MM.1S (cell line): ENCODE results near the gene TMEM229B.
A peak's percentile ranks its signal among the peaks of the same experiment; 100 is the strongest.

ENCODE experiments used
- DNase-seq: peaks from one replicate; pipeline ENCODE4 v3.0.0-alpha.2; 2015
- H2AFZ ChIP-seq: fragments of 300-600 bp; sonication (generic); 2 replicates; pipeline ENCODE4 v1.6.0; 2016; ENCODE audit warnings: antibody characterized with exemption, low read length
- H3F3A ChIP-seq: fragments of 300-600 bp; sonication (generic); 2 replicates; pipeline ENCODE4 v1.6.1; 2016; ENCODE audit warnings: mild to moderate bottlenecking, antibody characterized with exemption, low read length, moderate library complexity, mixed read lengths; ENCODE audit not compliant: insufficient read depth
- H3K27ac ChIP-seq: fragments of 300-600 bp; sonication (generic); 2 replicates; pipeline ENCODE4 v1.5.1; 2016; ENCODE audit warnings: mild to moderate bottlenecking, low read length
- H3K27me3 ChIP-seq: fragments of 300-600 bp; sonication (generic); replicated peaks from 2 replicates; pipeline ENCODE4 v1.6.0; 2016; ENCODE audit warnings: low read length; ENCODE audit not compliant: insufficient read depth
- H3K36me3 ChIP-seq: fragments of 300-600 bp; sonication (generic); replicated peaks from 2 replicates; pipeline ENCODE4 v1.6.1; 2016; ENCODE audit warnings: mild to moderate bottlenecking, low read length, mixed read lengths; ENCODE audit not compliant: insufficient read depth
- H3K4me1 ChIP-seq: fragments of 300-600 bp; sonication (generic); 2 replicates; pipeline ENCODE4 v1.6.1; 2016; ENCODE audit warnings: low read length, mixed read lengths
- H3K4me2 ChIP-seq: fragments of 300-600 bp; sonication (generic); 2 replicates; pipeline ENCODE4 v1.6.0; 2016; ENCODE audit warnings: low read depth, low read length
- H3K4me3 ChIP-seq: fragments of 300-600 bp; sonication (generic); 2 replicates; pipeline ENCODE4 v1.5.1; 2016; ENCODE audit warnings: low read length, mixed read lengths
- H3K79me2 ChIP-seq: fragments of 300-600 bp; sonication (generic); 2 replicates; pipeline ENCODE4 v1.6.1; 2016; ENCODE audit warnings: mixed run types, low read length, mixed read lengths
- H3K9ac ChIP-seq: fragments of 300-600 bp; sonication (generic); 2 replicates; pipeline ENCODE4 v1.6.1; 2016; ENCODE audit warnings: low read length, mixed read lengths
- H3K9me2 ChIP-seq: fragments of 300-600 bp; sonication (generic); replicated peaks from 2 replicates; pipeline ENCODE4 v1.6.1; 2016; ENCODE audit warnings: mild to moderate bottlenecking, low read length, mixed read lengths; ENCODE audit not compliant: insufficient read depth
- H3K9me3 ChIP-seq: fragments of 300-600 bp; sonication (generic); replicated peaks from 2 replicates; pipeline ENCODE4 v1.6.1; 2016; ENCODE audit warnings: mild to moderate bottlenecking, low read length, mixed read lengths; ENCODE audit not compliant: insufficient read depth
- H4K20me1 ChIP-seq: fragments of 300-600 bp; sonication (generic); 2 replicates; pipeline ENCODE4 v1.6.1; 2016; ENCODE audit warnings: mild to moderate bottlenecking, low read length, moderate library complexity, mixed read lengths; ENCODE audit not compliant: insufficient read depth
- CTCF ChIP-seq: fragments of 300-600 bp; sonication (generic); IDR thresholded peaks from 2 replicates; pipeline ENCODE4 v1.5.1; 2016; ENCODE audit warnings: antibody characterized with exemption, low read length, mixed read lengths
- EZH2 ChIP-seq: fragments of 300-600 bp; sonication (generic); optimal IDR thresholded peaks from 2 replicates; pipeline ENCODE3; 2017; ENCODE audit warnings: low read depth, mild to moderate bottlenecking, antibody characterized with exemption, low read length, mixed read lengths
- EZH2phosphoT487 ChIP-seq: fragments of 300-600 bp; sonication (generic); IDR thresholded peaks from 2 replicates; pipeline ENCODE4 v1.6.1; 2018; ENCODE audit warnings: antibody characterized with exemption, low read length

TMEM229B gene

GRCh38 chr14:67426161-67426560 is 62.4 kb downstream of the TMEM229B start:
- Histone ChIP-seq H3K27ac (no peak overlapping the region), H3K9ac (no peak overlapping the region), H3K27me3 (no peaks in the 10 kb centered on the region), H3K4me2 (peak overlapping the region; percentile 63; the same call in 1 of the 2 replicates), H3F3A (no peaks in the 10 kb centered on the region), H3K4me3 (peak overlapping the region; percentile 27; the same call in 1 of the 2 replicates), H3K9me2 (no peaks in the 10 kb centered on the region), H2AFZ (0 out of 2 replicates have a peak overlapping the region, but pooled peaks have one; percentile 15), H3K36me3 (no peaks in the 10 kb centered on the region), H3K79me2 (no peaks in the 10 kb centered on the region), H3K4me1 (0 out of 2 replicates have a peak, but pooled peaks cover 6% of the 10 kb centered on the region), H3K9me3 (no peaks in the 10 kb centered on the region), H4K20me1 (no peaks in the 10 kb centered on the region)
- TF ChIP-seq CTCF = no peak
- no peak for TF ChIP-seq EZH2
- TF ChIP-seq EZH2phosphoT487 = no peak
- peak; percentile 42 for DNase-seq

GRCh38 chr14:67425608-67426007 is 62.9 kb downstream of the TMEM229B start:
- H2AFZ ChIP-seq = no peak overlapping the region
- no peak overlapping the region for H3K27ac ChIP-seq
- H3K79me2 ChIP-seq = no peaks in the 10 kb centered on the region
- H3K9me3 ChIP-seq = no peaks in the 10 kb centered on the region
- no peaks in the 10 kb centered on the region for H3K27me3 ChIP-seq
- H3K36me3 ChIP-seq = no peaks in the 10 kb centered on the region
- no peak for DNase-seq
- no peak overlapping the region for H3K4me3 ChIP-seq
- H3K9ac ChIP-seq = no peak overlapping the region
- no peaks in the 10 kb centered on the region for H3F3A ChIP-seq
- H3K4me1 ChIP-seq = 0 out of 2 replicates have a peak, but pooled peaks cover 6% of the 10 kb centered on the region
- H3K4me2 ChIP-seq = no peak overlapping the region
- H3K9me2 ChIP-seq = no peaks in the 10 kb centered on the region
- TF ChIP-seq EZH2phosphoT487 = no peak
- no peak for TF ChIP-seq EZH2
- no peak for TF ChIP-seq CTCF
- no peaks in the 10 kb centered on the region for H4K20me1 ChIP-seq

- Histone ChIP-seq H3K4me1 (0 out of 2 replicates have a peak, but pooled peaks cover 6% of the 10 kb centered on the region), H2AFZ (no peak overlapping the region), H3K9me3 (no peaks in the 10 kb centered on the region), H3K9me2 (no peaks in the 10 kb centered on the region), H3K27me3 (no peaks in the 10 kb centered on the region), H3K9ac (no peak overlapping the region), H3F3A (no peaks in the 10 kb centered on the region), H4K20me1 (no peaks in the 10 kb centered on the region), H3K27ac (no peak overlapping the region), H3K79me2 (no peaks in the 10 kb centered on the region), H3K36me3 (no peaks in the 10 kb centered on the region), H3K4me3 (no peak overlapping the region), H3K4me2 (no peak overlapping the region)
- TF ChIP-seq EZH2phosphoT487 (no peak), CTCF (no peak), EZH2 (no peak)
- no peak for DNase-seq
Measured at GRCh38 chr14:67424539-67424938, 64.0 kb downstream of the TMEM229B start.
